Smooth muscle cell (in vitro differentiated cells): ENCODE measurements around the gene NELFA. TPM values are rescaled to one million over a fixed set of nuclear protein-coding genes. Genes with fewer than 3 reads are reported as not detected.

Experiments
- DNase-seq: peaks from one replicate; lab custom pipeline; 2025; ENCODE audit not compliant: unreplicated experiment; lab: John Stamatoyannopoulos, UW
- H2AFZ ChIP-seq: fragments of 200-600 bp; sonication (generic); 2 replicates; pipeline ENCODE4 v1.6.0; 2016; ENCODE audit warnings: antibody characterized with exemption, low read depth, mild to moderate bottlenecking
- H3F3A ChIP-seq: fragments of 200-600 bp; sonication (generic); 2 replicates; pipeline ENCODE4 v1.6.0; 2017; ENCODE audit warnings: antibody characterized with exemption, low read depth
- H3K27ac ChIP-seq: fragments of 200-600 bp; sonication (generic); 2 replicates; pipeline ENCODE4 v1.5.1; 2016; ENCODE audit warnings: low read depth, mild to moderate bottlenecking
- H3K27me3 ChIP-seq: fragments of 200-600 bp; sonication (generic); 2 replicates; pipeline ENCODE4 v1.6.1; 2016; ENCODE audit warnings: low read depth, mild to moderate bottlenecking
- H3K36me3 ChIP-seq: fragments of 200-600 bp; sonication (generic); 2 replicates; pipeline ENCODE4 v1.5.1; 2016; ENCODE audit warnings: low read depth
- H3K4me1 ChIP-seq: fragments of 200-600 bp; sonication (generic); 2 replicates; pipeline ENCODE4 v1.5.1; 2016; ENCODE audit warnings: low read depth
- H3K4me2 ChIP-seq: fragments of 200-600 bp; sonication (generic); 2 replicates; pipeline ENCODE4 v1.6.0; 2016; ENCODE audit warnings: mild to moderate bottlenecking
- H3K4me3 ChIP-seq: fragments of 200-600 bp; sonication (generic); 2 replicates; pipeline ENCODE4 v1.5.1; 2016; ENCODE audit warnings: mild to moderate bottlenecking
- H3K79me2 ChIP-seq: fragments of 200-600 bp; sonication (generic); 2 replicates; pipeline ENCODE4 v1.6.0; 2016; ENCODE audit warnings: low read depth, mild to moderate bottlenecking
- H3K9ac ChIP-seq: fragments of 200-600 bp; sonication (generic); 2 replicates; pipeline ENCODE4 v1.6.0; 2016; ENCODE audit warnings: low read depth
- H3K9me3 ChIP-seq: fragments of 200-600 bp; sonication (generic); replicated peaks from 2 replicates; pipeline ENCODE4 v1.5.1; 2016; ENCODE audit warnings: low read depth
- H4K20me1 ChIP-seq: fragments of 200-600 bp; sonication (generic); 2 replicates; pipeline ENCODE4 v1.6.0; 2016; ENCODE audit warnings: low read depth
- CTCF ChIP-seq: fragments of 200-600 bp; sonication (generic); IDR thresholded peaks from 2 replicates; pipeline ENCODE4 v1.5.1; 2017; ENCODE audit warnings: borderline replicate concordance, mild to moderate bottlenecking, antibody characterized with exemption; ENCODE audit not compliant: insufficient read depth, poor library complexity, severe bottlenecking
- WGBS: methylation state at CpG from one replicate; pipeline ENCODE4 v1.1.7; 2016; ENCODE audit warnings: low lambda C conversion rate; 5-methylcytosine and 5-hydroxymethylcytosine counted together
- polyA plus RNA-seq: library from polyadenylated mRNA; unstranded; fragments of >200 nt; fragmentation: Nextera tagmentation; extraction: Ambion mirVana; gene quantifications from 2 replicates; pipeline ENCODE4 v1.2.1, GENCODE V29; 2016
- total RNA-seq: library from RNA; depleted of rRNA; stranded (reverse); fragments of >200 nt; gene quantifications from 2 replicates; pipeline ENCODE4 v1.2.3, GENCODE V29; 2014

Gene NELFA
- total and polyA plus RNA-seq, 2 experiments from 2014 or later = 16.3 to 33.7 TPM

GRCh38 chr4:1982124-1983052 is 26.4 kb downstream of the NELFA start:
- H3K36me3 ChIP-seq = no peaks in the 10 kb centered on the region

DNA sequence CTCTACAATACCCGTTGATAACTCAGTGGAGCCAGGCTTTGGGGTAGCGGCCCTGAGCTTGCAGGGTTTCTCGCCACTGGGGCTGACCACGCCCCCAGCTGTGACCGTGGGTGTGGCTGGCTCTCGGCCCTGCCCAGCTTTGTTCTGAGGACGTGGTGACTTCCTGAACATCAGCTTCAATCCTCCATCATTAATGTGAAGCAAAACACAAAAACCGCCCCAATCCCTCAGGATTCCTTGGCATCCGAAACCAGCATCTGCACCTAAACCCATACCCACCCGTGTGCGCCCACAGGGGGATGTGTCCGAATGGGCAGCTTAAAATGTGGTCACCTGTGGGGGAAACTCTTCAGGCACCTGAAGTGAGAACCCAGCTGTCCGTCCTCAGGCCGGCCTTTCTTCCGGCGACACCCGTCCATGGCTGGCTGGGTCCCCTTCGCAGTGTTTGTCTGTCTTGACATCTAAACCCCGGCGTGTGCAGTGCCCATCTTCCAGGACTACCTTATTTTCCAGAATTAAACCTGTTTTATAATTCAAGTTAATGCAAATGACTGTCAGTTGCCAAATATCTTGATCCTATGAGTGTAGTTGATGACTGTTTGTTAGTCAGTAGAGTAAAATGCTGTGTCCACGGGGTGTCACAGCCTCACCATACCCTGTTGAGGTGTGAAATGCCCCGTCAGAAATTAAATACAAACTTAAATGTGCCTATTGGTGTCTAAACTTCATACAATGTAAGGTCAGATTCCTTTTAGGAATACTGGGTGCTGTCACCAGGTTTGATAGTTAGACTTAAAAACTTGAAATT is 27.3 kb downstream of the NELFA start:
- H3F3A ChIP-seq = no peaks in the 10 kb centered on the region
- no peak overlapping the region for H3K27ac ChIP-seq
- no peaks in the 10 kb centered on the region for H3K36me3 ChIP-seq
- TF ChIP-seq CTCF = no peak
- H3K79me2 ChIP-seq = no peaks in the 10 kb centered on the region
- no peaks in the 10 kb centered on the region for H3K4me1 ChIP-seq
- H3K27me3 ChIP-seq = no peaks in the 10 kb centered on the region
- no peak overlapping the region for H3K4me3 ChIP-seq
- no peaks in the 10 kb centered on the region for H4K20me1 ChIP-seq
- H3K4me2 ChIP-seq = no peak overlapping the region
- no peaks in the 10 kb centered on the region for H3K9me3 ChIP-seq
- no peak overlapping the region for H2AFZ ChIP-seq
- H3K9ac ChIP-seq = no peak overlapping the region
- DNase-seq = no peak
- WGBS = 92% methylated on average over 22 of the region's 22 CpGs

More at GRCh38 chr4:1982124-1983052, 26.4 kb downstream of the NELFA start:
- Histone ChIP-seq H3K27ac (no peak overlapping the region), H3K4me1 (no peaks in the 10 kb centered on the region), H3K4me3 (no peak overlapping the region), H3K79me2 (no peaks in the 10 kb centered on the region), H3K9ac (no peak overlapping the region), H3K27me3 (no peaks in the 10 kb centered on the region), H4K20me1 (no peaks in the 10 kb centered on the region), H2AFZ (no peak overlapping the region), H3K4me2 (no peak overlapping the region), H3F3A (no peaks in the 10 kb centered on the region), H3K9me3 (no peaks in the 10 kb centered on the region)
- no peak for TF ChIP-seq CTCF
- 96% methylated on average over 16 of the region's 16 CpGs for WGBS
- DNase-seq = no peak

GRCh38 chr4:1980561-1981041 is 28.2 kb downstream of the NELFA start:
- TF ChIP-seq CTCF = no peak
- Histone ChIP-seq H3K79me2 (no peaks in the 10 kb centered on the region), H3K27ac (no peak overlapping the region), H3F3A (no peaks in the 10 kb centered on the region), H3K27me3 (no peaks in the 10 kb centered on the region), H3K9me3 (no peaks in the 10 kb centered on the region), H3K4me2 (no peak overlapping the region), H4K20me1 (no peaks in the 10 kb centered on the region), H2AFZ (no peak overlapping the region), H3K9ac (no peak overlapping the region), H3K36me3 (no peaks in the 10 kb centered on the region), H3K4me1 (no peaks in the 10 kb centered on the region), H3K4me3 (no peak overlapping the region)
- DNase-seq = no peak
- 96% methylated on average over 16 of the region's 16 CpGs for WGBS
